ENCODE data around the gene ARHGEF10L.

ARHGEF10L gene

GRCh38 chr1:17586172-17586964 is 46.9 kb downstream of the ARHGEF10L start:
- H3K4me3 ChIP-seq (ENCODE audit: low read depth, low read length) = no peak overlapping the region
- ChIA-PET POLR2A (interaction anchor here (0.6 to 1.1 kb wide), 2 partner anchors 16 to 47 kb away, joined by 3 to 5 read pairs; no protein-coding TSS in a partner anchor), CTCF (interaction anchor here (1.1 to 38.1 kb wide), 6 partner anchors 10 to 83 kb away, joined by 3 to 1054 read pairs (median 6); no protein-coding TSS in a partner anchor)
- peak; percentile 50 for DNase-seq (ENCODE audit: low read depth, low spot score)
- TF ChIP-seq CTCF (IDR thresholded peaks at IDR 0.05; ENCODE audit: insufficient read depth, low read length, missing control alignments) = no peak

- peak; percentile 36 for DNase-seq (ENCODE audit: low read depth, low spot score)
- H3K4me3 ChIP-seq (ENCODE audit: low read depth, low read length) = no peak overlapping the region
- no peak for TF ChIP-seq CTCF (IDR thresholded peaks at IDR 0.05; ENCODE audit: insufficient read depth, low read length, missing control alignments)
- POLR2A ChIA-PET = interaction anchor here (1.1 kb wide), 1 partner anchor 18 kb away, joined by 3 read pairs; no protein-coding TSS in a partner anchor
- CTCF ChIA-PET = interaction anchor here (0.7 to 38.1 kb wide), 6 partner anchors 11 to 148 kb away, joined by 3 to 1054 read pairs (median 6); partner anchors contain the start of gene RCC2
Measured at GRCh38 chr1:17587693-17588047, 48.2 kb downstream of the ARHGEF10L start.

- TF ChIP-seq CTCF (IDR thresholded peaks at IDR 0.05; ENCODE audit: insufficient read depth, low read length, missing control alignments) = no peak
- no peak for DNase-seq (ENCODE audit: low read depth, low spot score)
- peak overlapping the region; percentile 30 for H3K4me3 ChIP-seq (ENCODE audit: low read depth, low read length)
- ChIA-PET POLR2A (interaction anchor here (1.1 kb wide), 1 partner anchor 19 kb away, joined by 3 read pairs; no protein-coding TSS in a partner anchor), CTCF (interaction anchor here (0.7 to 38.1 kb wide), 5 partner anchors 11 to 149 kb away, joined by 3 to 1054 read pairs (median 4); partner anchors contain the start of gene RCC2)
Measured at GRCh38 chr1:17588048-17588871, 48.8 kb downstream of the ARHGEF10L start.

- CTCF ChIA-PET = interaction anchor here (8.6 to 38.1 kb wide), 2 partner anchors 17 to 88 kb away, joined by 97 to 1054 read pairs; no protein-coding TSS in a partner anchor
- POLR2A ChIA-PET = no interaction called here
- H3K4me3 ChIP-seq (ENCODE audit: low read depth, low read length) = no peak overlapping the region
- no peak for TF ChIP-seq CTCF (IDR thresholded peaks at IDR 0.05; ENCODE audit: insufficient read depth, low read length, missing control alignments)
- no peak for DNase-seq (ENCODE audit: low read depth, low spot score)
Measured at GRCh38 chr1:17591814-17592430, 52.4 kb downstream of the ARHGEF10L start.

GRCh38 chr1:17594026-17594425 is 54.5 kb downstream of the ARHGEF10L start:
- H3K4me3 ChIP-seq (ENCODE audit: low read depth, low read length) = no peak overlapping the region
- ChIA-PET CTCF (interaction anchor here (7.5 to 38.1 kb wide), 2 partner anchors 14 to 91 kb away, joined by 106 to 1054 read pairs; no protein-coding TSS in a partner anchor), POLR2A (no interaction called here)
- no peak for TF ChIP-seq CTCF (IDR thresholded peaks at IDR 0.05; ENCODE audit: insufficient read depth, low read length, missing control alignments)
- no peak for DNase-seq (ENCODE audit: low read depth, low spot score)

All from AG04449 (cell line).